HEK293T (cell line): ENCODE data around the gene KLK13.

Experiments used
- ARNT ChIP-seq: fragments of 450-650 bp; IDR thresholded peaks from 2 replicates; pipeline ENCODE4 v1.6.1; 2017; ENCODE audit warnings: mild to moderate bottlenecking
- HDGF ChIP-seq: fragments of 450-650 bp; IDR thresholded peaks from 2 replicates; pipeline ENCODE4 v1.6.1; 2017; ENCODE audit warnings: antibody characterized with exemption, borderline replicate concordance

- TF ChIP-seq ARNT = no peak
- no peak for TF ChIP-seq HDGF
Measured at GRCh38 chr19:51031880-51032225, 33.0 kb downstream of the KLK13 start.
